Measurements from ENCODE around the gene PLAAT5. TPM values are rescaled to one million over a fixed set of nuclear protein-coding genes. Genes with fewer than 3 reads are reported as not detected.

PLAAT5 gene
- total and polyA plus RNA-seq, 2 of the 13 experiments (the other 11 are each of a cell fraction or from before 2014, with no cell fraction given): not detected

- TF ChIP-seq, protein P1, sequence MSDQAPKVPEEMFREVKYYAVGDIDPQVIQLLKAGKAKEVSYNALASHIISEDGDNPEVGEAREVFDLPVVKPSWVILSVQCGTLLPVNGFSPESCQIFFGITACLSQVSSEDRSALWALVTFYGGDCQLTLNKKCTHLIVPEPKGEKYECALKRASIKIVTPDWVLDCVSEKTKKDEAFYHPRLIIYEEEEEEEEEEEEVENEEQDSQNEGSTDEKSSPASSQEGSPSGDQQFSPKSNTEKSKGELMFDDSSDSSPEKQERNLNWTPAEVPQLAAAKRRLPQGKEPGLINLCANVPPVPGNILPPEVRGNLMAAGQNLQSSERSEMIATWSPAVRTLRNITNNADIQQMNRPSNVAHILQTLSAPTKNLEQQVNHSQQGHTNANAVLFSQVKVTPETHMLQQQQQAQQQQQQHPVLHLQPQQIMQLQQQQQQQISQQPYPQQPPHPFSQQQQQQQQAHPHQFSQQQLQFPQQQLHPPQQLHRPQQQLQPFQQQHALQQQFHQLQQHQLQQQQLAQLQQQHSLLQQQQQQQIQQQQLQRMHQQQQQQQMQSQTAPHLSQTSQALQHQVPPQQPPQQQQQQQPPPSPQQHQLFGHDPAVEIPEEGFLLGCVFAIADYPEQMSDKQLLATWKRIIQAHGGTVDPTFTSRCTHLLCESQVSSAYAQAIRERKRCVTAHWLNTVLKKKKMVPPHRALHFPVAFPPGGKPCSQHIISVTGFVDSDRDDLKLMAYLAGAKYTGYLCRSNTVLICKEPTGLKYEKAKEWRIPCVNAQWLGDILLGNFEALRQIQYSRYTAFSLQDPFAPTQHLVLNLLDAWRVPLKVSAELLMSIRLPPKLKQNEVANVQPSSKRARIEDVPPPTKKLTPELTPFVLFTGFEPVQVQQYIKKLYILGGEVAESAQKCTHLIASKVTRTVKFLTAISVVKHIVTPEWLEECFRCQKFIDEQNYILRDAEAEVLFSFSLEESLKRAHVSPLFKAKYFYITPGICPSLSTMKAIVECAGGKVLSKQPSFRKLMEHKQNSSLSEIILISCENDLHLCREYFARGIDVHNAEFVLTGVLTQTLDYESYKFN (CRISPR knock-in tag; conservative IDR thresholded peaks at IDR 0.05): no peak
- TF ChIP-seq ZNF574 (CRISPR knock-in tag; IDR thresholded peaks at IDR 0.05) (no peak), ZFP90 (CRISPR knock-in tag; IDR thresholded peaks at IDR 0.05; ENCODE audit: borderline replicate concordance) (no peak)
These were observed 36.7 kb upstream of the PLAAT5 start (continued) for GRCh38 chr11:63527667-63528066.

- Histone ChIP-seq H4K20me1 (ENCODE audit: insufficient read depth, low read length) (no peaks in the 10 kb centered on the region), H3K9me3 (ENCODE audit: low read length) (no peaks in the 10 kb centered on the region; the same call in 1 of the 2 replicates), H3K27ac (ENCODE audit: extremely low read length, insufficient read depth, low read length) (no peak overlapping the region), H3K27me3 (ENCODE audit: control insufficient read depth in 1 of 2, insufficient read depth in 2 of 2, low read length in 2 of 2) (no peaks in the 10 kb centered on the region), H3K4me3 (replicated peaks in 1 of 3; ENCODE audit: insufficient read depth in 1 of 3, low read depth in 2 of 3, low read length in 3 of 3) (no peak overlapping the region), H3K4me2 (ENCODE audit: low read depth, low read length) (no peak overlapping the region), H3K4me1 (ENCODE audit: insufficient read depth, low read length) (no peaks in the 10 kb centered on the region), H3K9ac (ENCODE audit: insufficient read depth, low read depth, low read length) (no peak overlapping the region), H2AFZ (ENCODE audit: low read length) (no peak overlapping the region), H3K79me2 (ENCODE audit: insufficient read depth, low read length) (no peaks in the 10 kb centered on the region), H3K36me3 (replicated peaks in 1 of 2; ENCODE audit: control insufficient read depth in 1 of 2, insufficient read depth in 2 of 2, low read length in 2 of 2) (no peaks in the 10 kb centered on the region)
- DNase-seq (ENCODE audit: low spot score) (no peak), FAIRE-seq (no peak), ATAC-seq (no peak)
- BruUV-seq (replicated peaks): no TSS peak
- 25% methylated on average over 7 of the region's 7 CpGs for WGBS (ENCODE audit: low lambda C conversion rate)
- ChIA-PET CTCF (ENCODE audit: low intra/inter-chr PET ratio, low total read pairs) (no interaction called here), POLR2A (no interaction called here)
- intact Hi-C loops (cut with micrococcal nuclease; ENCODE audit: unreplicated experiment) (no loop called here), in situ Hi-C loops (cut with HindIII; ENCODE audit: extremely low pct_ligation_motif_present, low pct_unique_long_range_greater_than_20kb) (no loop called here)
- TF ChIP-seq SAFB2 (CRISPR knock-in tag; IDR thresholded peaks at IDR 0.05; ENCODE audit: borderline replicate concordance, low read depth) (no peak), ZNF746 (CRISPR knock-in tag; IDR thresholded peaks at IDR 0.05) (no peak), DR1 (CRISPR knock-in tag; IDR thresholded peaks at IDR 0.05) (no peak), AGO2 (optimal IDR thresholded peaks at IDR 0.05; ENCODE audit: low read depth, low read length) (no peak), NKX3-1 (CRISPR knock-in tag; IDR thresholded peaks at IDR 0.05) (no peak), CENPBD1 (CRISPR knock-in tag; IDR thresholded peaks at IDR 0.05; ENCODE audit: borderline replicate concordance, low read depth) (no peak), MYNN (CRISPR knock-in tag; IDR thresholded peaks at IDR 0.05; ENCODE audit: low read depth) (no peak)
- TF ChIP-seq, protein P2, sequence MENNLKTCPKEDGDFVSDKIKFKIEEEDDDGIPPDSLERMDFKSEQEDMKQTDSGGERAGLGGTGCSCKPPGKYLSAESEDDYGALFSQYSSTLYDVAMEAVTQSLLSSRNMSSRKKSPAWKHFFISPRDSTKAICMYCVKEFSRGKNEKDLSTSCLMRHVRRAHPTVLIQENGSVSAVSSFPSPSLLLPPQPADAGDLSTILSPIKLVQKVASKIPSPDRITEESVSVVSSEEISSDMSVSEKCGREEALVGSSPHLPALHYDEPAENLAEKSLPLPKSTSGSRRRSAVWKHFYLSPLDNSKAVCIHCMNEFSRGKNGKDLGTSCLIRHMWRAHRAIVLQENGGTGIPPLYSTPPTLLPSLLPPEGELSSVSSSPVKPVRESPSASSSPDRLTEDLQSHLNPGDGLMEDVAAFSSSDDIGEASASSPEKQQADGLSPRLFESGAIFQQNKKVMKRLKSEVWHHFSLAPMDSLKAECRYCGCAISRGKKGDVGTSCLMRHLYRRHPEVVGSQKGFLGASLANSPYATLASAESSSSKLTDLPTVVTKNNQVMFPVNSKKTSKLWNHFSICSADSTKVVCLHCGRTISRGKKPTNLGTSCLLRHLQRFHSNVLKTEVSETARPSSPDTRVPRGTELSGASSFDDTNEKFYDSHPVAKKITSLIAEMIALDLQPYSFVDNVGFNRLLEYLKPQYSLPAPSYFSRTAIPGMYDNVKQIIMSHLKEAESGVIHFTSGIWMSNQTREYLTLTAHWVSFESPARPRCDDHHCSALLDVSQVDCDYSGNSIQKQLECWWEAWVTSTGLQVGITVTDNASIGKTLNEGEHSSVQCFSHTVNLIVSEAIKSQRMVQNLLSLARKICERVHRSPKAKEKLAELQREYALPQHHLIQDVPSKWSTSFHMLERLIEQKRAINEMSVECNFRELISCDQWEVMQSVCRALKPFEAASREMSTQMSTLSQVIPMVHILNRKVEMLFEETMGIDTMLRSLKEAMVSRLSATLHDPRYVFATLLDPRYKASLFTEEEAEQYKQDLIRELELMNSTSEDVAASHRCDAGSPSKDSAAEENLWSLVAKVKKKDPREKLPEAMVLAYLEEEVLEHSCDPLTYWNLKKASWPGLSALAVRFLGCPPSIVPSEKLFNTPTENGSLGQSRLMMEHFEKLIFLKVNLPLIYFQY (CRISPR knock-in tag; IDR thresholded peaks at IDR 0.05; ENCODE audit: borderline replicate concordance): no peak
These were observed 32.2 kb upstream of the PLAAT5 start for GRCh38 chr11:63523151-63523550.

Measured in HepG2 (cell line).